Colonic mucosa (tissue), 4 donors: Measurements from ENCODE around the gene PTK7. TPM values are rescaled to one million over a fixed set of nuclear protein-coding genes. Genes with fewer than 3 reads are reported as not detected.
A peak's percentile ranks its signal among the peaks of the same experiment; 100 is the strongest.

Experiments
- DNase-seq: peaks from one replicate; pipeline ENCODE4 v3.0.0-alpha.2; 2020
- H3K27ac ChIP-seq: fragments of 200-600 bp; one replicate; pipeline ENCODE4 v1.8.0; 2021
- H3K27me3 ChIP-seq: fragments of 200-600 bp; one replicate; pipeline ENCODE4 v1.8.0; 2021
- H3K36me3 ChIP-seq: fragments of 200-600 bp; one replicate; pipeline ENCODE4 v1.8.0; 2021
- H3K4me1 ChIP-seq: fragments of 200-600 bp; one replicate; pipeline ENCODE4 v1.8.0; 2021; ENCODE audit warnings: mild to moderate bottlenecking
- H3K4me3 ChIP-seq: fragments of 200-600 bp; one replicate; pipeline ENCODE4 v1.8.0; 2021
- H3K9ac ChIP-seq, 2 donors: one replicate each; pipeline ENCODE4 v1.7.0; 2013; ENCODE audit warnings: control low read depth in 2 of 2, low read depth in 2 of 2, low read length in 2 of 2
- H3K9me3 ChIP-seq: fragments of 200-600 bp; one replicate; pipeline ENCODE4 v1.8.0; 2021
- intact Hi-C: fragments of 100-400 bp; cut with DNase I; formaldehyde crosslinking; loops from one replicate; pipeline ENCODE4 v1.14.1; 2022
- total RNA-seq, 2 donors: library from RNA; stranded (reverse); fragmentation: NEBNext Ultra II Directional in 1 of 2; extraction: Animal tissue kit (Norgen Biotek cat#: 25700) in 1 of 2; gene quantifications; one replicate each; pipeline ENCODE4 v1.2.1, GENCODE V29; 2021
- TF ChIP-seq, protein P1 (sequence below): fragments of 200-600 bp; IDR thresholded peaks from one replicate; pipeline ENCODE4 v1.8.0; 2022; ENCODE audit warnings: antibody characterized with exemption, mild to moderate bottlenecking
- donor health status: healthy.
- donor health status: DM: no; HTN: no; CAD: no.
- donor health status: DM: no; HTN: no; CAD: no.

The PTK7 gene
- total RNA-seq, 2 donors from 2014 or later = 15.1 to 15.9 TPM

DNA sequence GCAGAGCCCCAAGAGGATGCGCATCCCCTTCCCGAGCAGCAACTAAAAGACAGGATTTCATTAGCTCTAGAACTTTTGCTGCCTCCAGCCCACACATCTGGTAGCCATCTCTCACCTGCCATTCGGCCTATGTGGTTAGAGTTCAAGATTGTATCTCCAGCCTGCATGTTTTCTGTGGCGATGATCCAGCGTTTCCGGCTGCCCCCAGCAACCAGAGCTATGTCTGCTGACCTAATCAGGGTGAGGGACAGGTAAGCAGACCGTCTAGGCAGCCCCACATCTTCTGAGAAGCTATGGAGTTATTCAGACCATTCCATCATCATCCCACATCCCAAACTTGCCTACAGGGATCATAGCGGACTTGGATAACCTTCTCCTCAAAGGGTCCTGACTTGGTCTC, 20.1 kb upstream of the PTK7 start:
- Histone ChIP-seq H3K27ac (no peak overlapping the region), H3K36me3 (no peaks in the 10 kb centered on the region), H3K9ac (no peak overlapping the region), H3K4me1 (peaks cover 14% of the 10 kb centered on the region), H3K4me3 (no peak overlapping the region), H3K27me3 (no peaks in the 10 kb centered on the region), H3K9me3 (no peaks in the 10 kb centered on the region)
- intact Hi-C loops = no loop called here
- TF ChIP-seq, protein P1, sequence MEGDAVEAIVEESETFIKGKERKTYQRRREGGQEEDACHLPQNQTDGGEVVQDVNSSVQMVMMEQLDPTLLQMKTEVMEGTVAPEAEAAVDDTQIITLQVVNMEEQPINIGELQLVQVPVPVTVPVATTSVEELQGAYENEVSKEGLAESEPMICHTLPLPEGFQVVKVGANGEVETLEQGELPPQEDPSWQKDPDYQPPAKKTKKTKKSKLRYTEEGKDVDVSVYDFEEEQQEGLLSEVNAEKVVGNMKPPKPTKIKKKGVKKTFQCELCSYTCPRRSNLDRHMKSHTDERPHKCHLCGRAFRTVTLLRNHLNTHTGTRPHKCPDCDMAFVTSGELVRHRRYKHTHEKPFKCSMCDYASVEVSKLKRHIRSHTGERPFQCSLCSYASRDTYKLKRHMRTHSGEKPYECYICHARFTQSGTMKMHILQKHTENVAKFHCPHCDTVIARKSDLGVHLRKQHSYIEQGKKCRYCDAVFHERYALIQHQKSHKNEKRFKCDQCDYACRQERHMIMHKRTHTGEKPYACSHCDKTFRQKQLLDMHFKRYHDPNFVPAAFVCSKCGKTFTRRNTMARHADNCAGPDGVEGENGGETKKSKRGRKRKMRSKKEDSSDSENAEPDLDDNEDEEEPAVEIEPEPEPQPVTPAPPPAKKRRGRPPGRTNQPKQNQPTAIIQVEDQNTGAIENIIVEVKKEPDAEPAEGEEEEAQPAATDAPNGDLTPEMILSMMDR = no peak
- DNase-seq = no peak

GRCh38 chr6:43058531-43058930, 17.6 kb upstream of the PTK7 start:
- TF ChIP-seq, protein P1 = no peak
- Histone ChIP-seq H3K9me3 (no peaks in the 10 kb centered on the region), H3K4me1 (peaks cover 11% of the 10 kb centered on the region), H3K27me3 (no peaks in the 10 kb centered on the region), H3K27ac (no peak overlapping the region), H3K36me3 (no peaks in the 10 kb centered on the region), H3K4me3 (peak overlapping the region; percentile 55), H3K9ac (peak overlapping the region; percentile 88 to 98)
- intact Hi-C loops = no loop called here
- no peak for DNase-seq

- peak within 1 kb of the TSS; percentile 88 to 98 for H3K9ac ChIP-seq
- H3K9me3 ChIP-seq = no peaks in the 10 kb centered on the region
- no peaks in the 10 kb centered on the region for H3K27me3 ChIP-seq
- H3K4me3 ChIP-seq = peak within 1 kb of the TSS; percentile 55
- peaks cover 11% of the 10 kb centered on the region for H3K4me1 ChIP-seq
- H3K36me3 ChIP-seq = no peaks in the 10 kb centered on the region
- H3K27ac ChIP-seq = peak within 1 kb of the TSS; percentile 94
- intact Hi-C loops = no loop called here
- TF ChIP-seq, protein P1 = no peak
- DNase-seq = peak; percentile 99
These were observed 16.7 kb upstream of the PTK7 start, which contains the start of the genes KLC4 and MRPL2 for GRCh38 chr6:43059168-43060033. TSS of gene KLC4 (plus strand) at chr6:43059631. CDS start at chr6:43061336, 1,705 bp downstream. TSS of gene MRPL2 (minus strand) at chr6:43059434. CDS start at chr6:43059381, 53 bp downstream.

- intact Hi-C loops = no loop called here
These were observed 15.9 kb upstream of the PTK7 start for GRCh38 chr6:43060034-43060754.

More at GRCh38 chr6:43060034-43060754, 15.9 kb upstream of the PTK7 start:
- H3K4me3 ChIP-seq = peak overlapping the region; percentile 55
- H3K4me1 ChIP-seq = peaks cover 11% of the 10 kb centered on the region
- DNase-seq = peak; percentile 90
- H3K27ac ChIP-seq = peak overlapping the region; percentile 94
- TF ChIP-seq, protein P1 = no peak
- H3K9me3 ChIP-seq = no peaks in the 10 kb centered on the region
- H3K9ac ChIP-seq = peak overlapping the region; percentile 72 to 98
- H3K27me3 ChIP-seq = no peaks in the 10 kb centered on the region
- H3K36me3 ChIP-seq = peaks cover 3% of the 10 kb centered on the region
